Heart left ventricle (tissue), 13 donors: ENCODE data around the gene MIS18A.

Source experiments
- POLR2A ChIP-seq, 2 donors: fragments of 450-650 bp; IDR thresholded peaks; one replicate each; pipeline ENCODE4 v1.6.1; 2017; ENCODE audit warnings: antibody characterized with exemption in 2 of 2, mild to moderate bottlenecking in 2 of 2, moderate library complexity in 2 of 2
- TF ChIP-seq, protein P1 (sequence below), 12 donors: fragments of 200-600 bp; sonication (generic) in 4 of 12; IDR thresholded peaks; one replicate each; pipeline versions ENCODE4 v1.5.0 to v1.8.0; 2018 to 2022; ENCODE audit warnings: antibody characterized with exemption in 12 of 12, mild to moderate bottlenecking in 5 of 12
- donor health status: ischemic (EF 13 %, LVEDD 7.1; RV severe dilation, severe dysfunction).
- donor health status: DM: no; HTN: yes; CAD: no.
- donor health status: DM: no; HTN: no; CAD: no.
- donor health status: ischemic (EF 25% LVEDD 6.9; RV normal size, moderate dysfunction).
- donor health status: ischemic (EF 25% LVEDD 5.7; RV mildly dilated, moderate dysfunction).
- donor health status: ischemic (EF 35%, LVEDD 5.7; RV mildly dilated, moderate dysfunction).
- donor health status: nonischemic (EF 11% LVEDD 7.7; RV severe dilation, severe dysfunction).
- donor health status: DM: yes; HTN: yes; CAD: no.
- donor health status: PGD.
- donor health status: ischemic (EF 29% LVEDD 5.4; RV normal size, mild dysfunction).
- donor health status: nonischemic (EF 23%, LVEDD 6.1; RV moderate dilation, normal function).

DNA sequence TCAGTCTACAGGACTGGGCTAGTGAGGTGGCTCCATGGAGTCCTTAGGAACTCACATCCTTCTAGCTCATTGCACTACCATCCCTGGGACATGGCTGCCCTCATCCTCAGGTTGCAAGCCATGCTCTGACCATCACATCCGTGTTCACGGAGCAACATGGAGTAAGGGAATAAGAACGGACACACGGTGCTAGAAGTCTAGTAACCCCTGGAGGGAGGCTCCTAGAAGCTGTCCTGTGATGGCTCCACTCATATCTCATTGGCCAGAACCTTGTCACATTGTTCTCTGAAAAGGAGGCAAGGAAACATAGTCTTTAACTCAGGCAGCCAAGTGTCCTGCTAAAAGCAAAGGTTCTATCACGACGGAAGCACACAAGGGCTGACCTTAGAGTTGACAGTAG is 23.7 kb upstream of the MIS18A start:
- TF ChIP-seq, protein P1, sequence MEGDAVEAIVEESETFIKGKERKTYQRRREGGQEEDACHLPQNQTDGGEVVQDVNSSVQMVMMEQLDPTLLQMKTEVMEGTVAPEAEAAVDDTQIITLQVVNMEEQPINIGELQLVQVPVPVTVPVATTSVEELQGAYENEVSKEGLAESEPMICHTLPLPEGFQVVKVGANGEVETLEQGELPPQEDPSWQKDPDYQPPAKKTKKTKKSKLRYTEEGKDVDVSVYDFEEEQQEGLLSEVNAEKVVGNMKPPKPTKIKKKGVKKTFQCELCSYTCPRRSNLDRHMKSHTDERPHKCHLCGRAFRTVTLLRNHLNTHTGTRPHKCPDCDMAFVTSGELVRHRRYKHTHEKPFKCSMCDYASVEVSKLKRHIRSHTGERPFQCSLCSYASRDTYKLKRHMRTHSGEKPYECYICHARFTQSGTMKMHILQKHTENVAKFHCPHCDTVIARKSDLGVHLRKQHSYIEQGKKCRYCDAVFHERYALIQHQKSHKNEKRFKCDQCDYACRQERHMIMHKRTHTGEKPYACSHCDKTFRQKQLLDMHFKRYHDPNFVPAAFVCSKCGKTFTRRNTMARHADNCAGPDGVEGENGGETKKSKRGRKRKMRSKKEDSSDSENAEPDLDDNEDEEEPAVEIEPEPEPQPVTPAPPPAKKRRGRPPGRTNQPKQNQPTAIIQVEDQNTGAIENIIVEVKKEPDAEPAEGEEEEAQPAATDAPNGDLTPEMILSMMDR (IDR thresholded peaks at IDR 0.05) = no peak
- no peak for TF ChIP-seq POLR2A (IDR thresholded peaks at IDR 0.05)
